Islet of Langerhans (tissue), 1 donor: ENCODE measurements around the gene GXYLT2.

Experiments used
- FAIRE-seq: peaks from one replicate; lab custom pipeline; 2011; peaks lifted over from hg19 to GRCh38; lab: Jason Lieb, UNC

Gene GXYLT2

GRCh38 chr3:73018790-73019441 is 131.1 kb downstream of the GXYLT2 start:
- no peak for FAIRE-seq

GRCh38 chr3:73021301-73021835 is 133.5 kb downstream of the GXYLT2 start:
- FAIRE-seq, result no peak

- no peak for FAIRE-seq
These were observed 137.0 kb downstream of the GXYLT2 start for GRCh38 chr3:73024836-73025235.

- no peak for FAIRE-seq
These were observed 138.4 kb downstream of the GXYLT2 start for GRCh38 chr3:73026111-73026759.
